SK-N-MC (cell line): ENCODE data around the gene NRXN3.

Source experiments
- EZH2 ChIP-seq: fragments of 200-600 bp; sonication (generic); IDR thresholded peaks from one replicate; pipeline ENCODE4 v1.6.1; 2017; ENCODE audit warnings: antibody characterized with exemption
- POLR2AphosphoS5 ChIP-seq: IDR thresholded peaks from 2 replicates; pipeline ENCODE4 v1.6.1; 2012; ENCODE audit warnings: mild to moderate bottlenecking, low read depth, low read length, borderline replicate concordance

DNA sequence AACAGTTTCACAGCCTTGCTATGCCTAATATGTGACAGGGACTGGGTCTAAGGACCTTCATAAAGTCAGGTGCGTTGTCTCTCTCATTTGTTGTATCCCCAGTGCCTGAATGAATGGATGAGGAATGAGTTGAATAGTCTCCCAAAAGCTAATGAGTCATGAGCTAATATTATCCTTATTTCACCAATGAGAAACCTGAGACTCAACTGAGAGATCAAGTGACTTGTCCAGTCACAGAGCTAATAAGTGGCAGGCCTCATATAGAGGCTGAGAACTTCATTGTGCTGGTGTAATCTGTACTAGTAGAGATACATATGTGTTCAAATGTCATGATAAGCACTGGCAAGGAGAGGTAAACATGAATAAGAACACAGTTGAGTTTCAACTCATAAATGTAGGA is 612.4 kb downstream of the NRXN3 start:
- no peak for TF ChIP-seq EZH2
- no peak for TF ChIP-seq POLR2AphosphoS5
